ENCODE data around the gene PCDHB14.
"Not testable (repeated sequence)": the region's sequence is repeated elsewhere in the genome, so short reads cannot be mapped to it uniquely, and the experiment has no call there.

DNA sequence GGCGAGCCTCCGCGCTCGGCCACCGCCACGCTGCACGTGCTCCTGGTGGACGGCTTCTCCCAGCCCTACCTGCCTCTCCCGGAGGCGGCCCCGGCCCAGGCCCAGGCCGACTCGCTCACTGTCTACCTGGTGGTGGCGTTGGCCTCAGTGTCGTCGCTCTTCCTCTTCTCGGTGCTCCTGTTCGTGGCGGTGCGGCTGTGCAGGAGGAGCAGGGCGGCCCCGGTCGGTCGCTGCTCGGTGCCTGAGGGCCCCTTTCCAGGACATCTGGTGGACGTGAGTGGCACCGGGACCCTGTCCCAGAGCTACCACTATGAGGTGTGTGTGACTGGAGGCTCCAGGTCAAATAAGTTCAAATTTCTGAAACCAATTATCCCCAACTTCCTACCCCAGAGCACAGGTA, 12.3 kb upstream of the PCDHB14 start:
- TF ChIP-seq, protein P1, sequence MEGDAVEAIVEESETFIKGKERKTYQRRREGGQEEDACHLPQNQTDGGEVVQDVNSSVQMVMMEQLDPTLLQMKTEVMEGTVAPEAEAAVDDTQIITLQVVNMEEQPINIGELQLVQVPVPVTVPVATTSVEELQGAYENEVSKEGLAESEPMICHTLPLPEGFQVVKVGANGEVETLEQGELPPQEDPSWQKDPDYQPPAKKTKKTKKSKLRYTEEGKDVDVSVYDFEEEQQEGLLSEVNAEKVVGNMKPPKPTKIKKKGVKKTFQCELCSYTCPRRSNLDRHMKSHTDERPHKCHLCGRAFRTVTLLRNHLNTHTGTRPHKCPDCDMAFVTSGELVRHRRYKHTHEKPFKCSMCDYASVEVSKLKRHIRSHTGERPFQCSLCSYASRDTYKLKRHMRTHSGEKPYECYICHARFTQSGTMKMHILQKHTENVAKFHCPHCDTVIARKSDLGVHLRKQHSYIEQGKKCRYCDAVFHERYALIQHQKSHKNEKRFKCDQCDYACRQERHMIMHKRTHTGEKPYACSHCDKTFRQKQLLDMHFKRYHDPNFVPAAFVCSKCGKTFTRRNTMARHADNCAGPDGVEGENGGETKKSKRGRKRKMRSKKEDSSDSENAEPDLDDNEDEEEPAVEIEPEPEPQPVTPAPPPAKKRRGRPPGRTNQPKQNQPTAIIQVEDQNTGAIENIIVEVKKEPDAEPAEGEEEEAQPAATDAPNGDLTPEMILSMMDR (IDR thresholded peaks at IDR 0.05) = not testable (repeated sequence)
- not testable (repeated sequence) for TF ChIP-seq POLR2A (IDR thresholded peaks at IDR 0.05)

All from lower leg skin (tissue), 3 donors.